Measurements from ENCODE around the gene NID1. TPM values are rescaled to one million over a fixed set of nuclear protein-coding genes. Genes with fewer than 3 reads are reported as not detected.

Gene NID1
- total and polyA plus RNA-seq, 9 of the 15 experiments (the other 6 are each of a cell fraction or from before 2014, with no cell fraction given): 0.22 TPM; not detected in 8

GRCh38 chr1:235931171-235931738 lies 133.6 kb downstream of the NID1 start:
- BruUV-seq (replicated peaks): no TSS peak
- Histone ChIP-seq H4K20me1 (replicated peaks; ENCODE audit: control insufficient read depth, insufficient read depth, low read length) (no peaks in the 10 kb centered on the region), H3K79me2 (ENCODE audit: control insufficient read depth, insufficient read depth, low read length) (no peaks in the 10 kb centered on the region), H3K36me3 (ENCODE audit: control insufficient read depth, insufficient read depth, low read length) (no peaks in the 10 kb centered on the region), H3K9me3 (replicated peaks; ENCODE audit: control insufficient read depth, insufficient read depth, low read depth, low read length) (no peaks in the 10 kb centered on the region), H3K27me3 (ENCODE audit: control insufficient read depth in 2 of 2, insufficient read depth in 2 of 2, low read length in 2 of 2) (peaks cover 37 to 45% of the 10 kb centered on the region in 2 experiments), H3K4me1 (replicated peaks in 1 of 2; ENCODE audit: control insufficient read depth in 2 of 2, insufficient read depth in 2 of 2, low read length in 2 of 2) (no peaks in the 10 kb centered on the region), H3K4me3 (no peak overlapping the region), H3K4me2 (ENCODE audit: insufficient read depth, low read length) (no peak overlapping the region), H2AFZ (ENCODE audit: low read depth, low read length) (no peak overlapping the region), H3K9ac (ENCODE audit: insufficient read depth in 1 of 2, low read depth in 2 of 2, low read length in 2 of 2) (no peak overlapping the region), H3K9me1 (ENCODE audit: control insufficient read depth, insufficient read depth, low read length) (no peaks in the 10 kb centered on the region), H3K27ac (ENCODE audit: extremely low read depth, low read depth, low read length) (no peak overlapping the region)
- intact Hi-C loops (cut with micrococcal nuclease): no loop called here
- no peak for ATAC-seq
- ChIA-PET CTCF (ENCODE audit: low intra/inter-chr PET ratio) (no interaction called here), POLR2A (interaction anchor here (0.8 kb wide), 2 partner anchors 8 to 21 kb away, joined by 3 read pairs; no protein-coding TSS in a partner anchor)
- no peak for FAIRE-seq
- 3% methylated on average over 8 of the region's 8 CpGs for WGBS (ENCODE audit: insufficient coverage, low coverage, missing lambda C conversion rate)
- no peak for TF ChIP-seq ZNF384 (IDR thresholded peaks at IDR 0.05; ENCODE audit: low read depth, low read length)
- TF ChIP-seq, protein P1, sequence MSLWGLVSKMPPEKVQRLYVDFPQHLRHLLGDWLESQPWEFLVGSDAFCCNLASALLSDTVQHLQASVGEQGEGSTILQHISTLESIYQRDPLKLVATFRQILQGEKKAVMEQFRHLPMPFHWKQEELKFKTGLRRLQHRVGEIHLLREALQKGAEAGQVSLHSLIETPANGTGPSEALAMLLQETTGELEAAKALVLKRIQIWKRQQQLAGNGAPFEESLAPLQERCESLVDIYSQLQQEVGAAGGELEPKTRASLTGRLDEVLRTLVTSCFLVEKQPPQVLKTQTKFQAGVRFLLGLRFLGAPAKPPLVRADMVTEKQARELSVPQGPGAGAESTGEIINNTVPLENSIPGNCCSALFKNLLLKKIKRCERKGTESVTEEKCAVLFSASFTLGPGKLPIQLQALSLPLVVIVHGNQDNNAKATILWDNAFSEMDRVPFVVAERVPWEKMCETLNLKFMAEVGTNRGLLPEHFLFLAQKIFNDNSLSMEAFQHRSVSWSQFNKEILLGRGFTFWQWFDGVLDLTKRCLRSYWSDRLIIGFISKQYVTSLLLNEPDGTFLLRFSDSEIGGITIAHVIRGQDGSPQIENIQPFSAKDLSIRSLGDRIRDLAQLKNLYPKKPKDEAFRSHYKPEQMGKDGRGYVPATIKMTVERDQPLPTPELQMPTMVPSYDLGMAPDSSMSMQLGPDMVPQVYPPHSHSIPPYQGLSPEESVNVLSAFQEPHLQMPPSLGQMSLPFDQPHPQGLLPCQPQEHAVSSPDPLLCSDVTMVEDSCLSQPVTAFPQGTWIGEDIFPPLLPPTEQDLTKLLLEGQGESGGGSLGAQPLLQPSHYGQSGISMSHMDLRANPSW (CRISPR knock-in tag; IDR thresholded peaks at IDR 0.05): no peak
- TF ChIP-seq BRCA1 (IDR thresholded peaks at IDR 0.05): no peak
- no peak for TF ChIP-seq BRCA1 (CRISPR knock-in tag; IDR thresholded peaks at IDR 0.05)
- TF ChIP-seq BRD9 (IDR thresholded peaks at IDR 0.05; ENCODE audit: low read depth, partially characterized antibody): no peak
- TF ChIP-seq ZEB2 (IDR thresholded peaks at IDR 0.05): no peak
- TF ChIP-seq ZNF175 (CRISPR knock-in tag; IDR thresholded peaks at IDR 0.05; ENCODE audit: low read depth): no peak
- no peak for TF ChIP-seq RBBP5 (IDR thresholded peaks at IDR 0.05; ENCODE audit: borderline replicate concordance, insufficient read depth, low read length, poor library complexity, severe bottlenecking)
- TF ChIP-seq TAL1 (IDR thresholded peaks at IDR 0.05): no peak
- TF ChIP-seq CREBBP (IDR thresholded peaks at IDR 0.05; ENCODE audit: low read depth, low read length): no peak
- no peak for TF ChIP-seq HMGXB4 (CRISPR knock-in tag; IDR thresholded peaks at IDR 0.05)
- no peak for TF ChIP-seq E2F3 (CRISPR knock-in tag; IDR thresholded peaks at IDR 0.05)
- no peak for TF ChIP-seq MAX (CRISPR knock-in tag; IDR thresholded peaks at IDR 0.05)
- no peak for TF ChIP-seq ARNT (IDR thresholded peaks at IDR 0.05)
- TF ChIP-seq CCAR2 (IDR thresholded peaks at IDR 0.05; ENCODE audit: low read depth, low read length): no peak
- no peak for TF ChIP-seq ZNF449 (CRISPR knock-in tag; IDR thresholded peaks at IDR 0.05)
- no peak for TF ChIP-seq ZNF263 (CRISPR knock-in tag; IDR thresholded peaks at IDR 0.05; ENCODE audit: borderline replicate concordance)
- TF ChIP-seq ESRRA (IDR thresholded peaks at IDR 0.05; ENCODE audit: borderline replicate concordance, low read depth): no peak
- DNase-seq (ENCODE audit: extremely low read depth in 1 of 4, low spot score in 3 of 4): no peak
- in situ Hi-C loops (cut with MboI): no loop called here

Measured in K562 (cell line).